Renal cortex interstitium (tissue), 15 donors: ENCODE results near the gene IRAK2. TPM values are rescaled to one million over a fixed set of nuclear protein-coding genes. Genes with fewer than 3 reads are reported as not detected.
"Not testable (repeated sequence)": the region's sequence is repeated elsewhere in the genome, so short reads cannot be mapped to it uniquely, and the experiment has no call there.

Experiments
- DNase-seq, 11 donors: peaks; one replicate each; pipeline ENCODE4 v3.0.0-alpha.2; 2013; ENCODE audit warnings: low read depth in 9 of 11, low spot score in 4 of 11; ENCODE audit errors: extremely low read depth in 1 of 11
- long read RNA-seq, 16 experiments: transcript quantifications; one replicate each; lab custom pipeline, GENCODE V29; 2026
- polyA plus RNA-seq, 3 donors: library from polyadenylated mRNA; unstranded; fragments of 120-200 nt; gene quantifications; one replicate each; pipeline ENCODE4 v1.2.1, GENCODE V29; 2013; ENCODE audit not compliant: insufficient read length in 3 of 3

IRAK2 gene, protein sequence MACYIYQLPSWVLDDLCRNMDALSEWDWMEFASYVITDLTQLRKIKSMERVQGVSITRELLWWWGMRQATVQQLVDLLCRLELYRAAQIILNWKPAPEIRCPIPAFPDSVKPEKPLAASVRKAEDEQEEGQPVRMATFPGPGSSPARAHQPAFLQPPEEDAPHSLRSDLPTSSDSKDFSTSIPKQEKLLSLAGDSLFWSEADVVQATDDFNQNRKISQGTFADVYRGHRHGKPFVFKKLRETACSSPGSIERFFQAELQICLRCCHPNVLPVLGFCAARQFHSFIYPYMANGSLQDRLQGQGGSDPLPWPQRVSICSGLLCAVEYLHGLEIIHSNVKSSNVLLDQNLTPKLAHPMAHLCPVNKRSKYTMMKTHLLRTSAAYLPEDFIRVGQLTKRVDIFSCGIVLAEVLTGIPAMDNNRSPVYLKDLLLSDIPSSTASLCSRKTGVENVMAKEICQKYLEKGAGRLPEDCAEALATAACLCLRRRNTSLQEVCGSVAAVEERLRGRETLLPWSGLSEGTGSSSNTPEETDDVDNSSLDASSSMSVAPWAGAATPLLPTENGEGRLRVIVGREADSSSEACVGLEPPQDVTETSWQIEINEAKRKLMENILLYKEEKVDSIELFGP
- under 1 TPM; 0.61 to 0.76 (median 0.70) TPM for polyA plus RNA-seq
- long read RNA-seq, donor 1 = 0 reads
- long read RNA-seq, donor 2, partial matches to known transcripts = 0 of 1 reads
- long read RNA-seq, donor 2, other reads (novel, unspliced or antisense) = 0 of 1 reads
- long read RNA-seq, donor 3 = 0 reads
- long read RNA-seq, donor 4 = 0 reads
- long read RNA-seq, donor 5 = 0 reads
- long read RNA-seq, donor 6 = 0 reads
- long read RNA-seq, donor 7 = 0 reads
- long read RNA-seq, donor 8 = 0 reads
- long read RNA-seq, donor 9 = 0 reads
- long read RNA-seq, donor 10 = 0 reads
- long read RNA-seq, donor 11 = 0 reads
- long read RNA-seq, donor 12 = 0 reads
- long read RNA-seq, donor 13 = 0 reads
- long read RNA-seq, donor 14, partial matches to known transcripts = 0 of 1 reads
- long read RNA-seq, donor 14, other reads (novel, unspliced or antisense) = 0 of 1 reads
- long read RNA-seq, donor 15 = 0 reads
- long read RNA-seq, donor 16, partial matches to known transcripts = 0 of 1 reads
- long read RNA-seq, donor 16, other reads (novel, unspliced or antisense) = 0 of 1 reads

DNA sequence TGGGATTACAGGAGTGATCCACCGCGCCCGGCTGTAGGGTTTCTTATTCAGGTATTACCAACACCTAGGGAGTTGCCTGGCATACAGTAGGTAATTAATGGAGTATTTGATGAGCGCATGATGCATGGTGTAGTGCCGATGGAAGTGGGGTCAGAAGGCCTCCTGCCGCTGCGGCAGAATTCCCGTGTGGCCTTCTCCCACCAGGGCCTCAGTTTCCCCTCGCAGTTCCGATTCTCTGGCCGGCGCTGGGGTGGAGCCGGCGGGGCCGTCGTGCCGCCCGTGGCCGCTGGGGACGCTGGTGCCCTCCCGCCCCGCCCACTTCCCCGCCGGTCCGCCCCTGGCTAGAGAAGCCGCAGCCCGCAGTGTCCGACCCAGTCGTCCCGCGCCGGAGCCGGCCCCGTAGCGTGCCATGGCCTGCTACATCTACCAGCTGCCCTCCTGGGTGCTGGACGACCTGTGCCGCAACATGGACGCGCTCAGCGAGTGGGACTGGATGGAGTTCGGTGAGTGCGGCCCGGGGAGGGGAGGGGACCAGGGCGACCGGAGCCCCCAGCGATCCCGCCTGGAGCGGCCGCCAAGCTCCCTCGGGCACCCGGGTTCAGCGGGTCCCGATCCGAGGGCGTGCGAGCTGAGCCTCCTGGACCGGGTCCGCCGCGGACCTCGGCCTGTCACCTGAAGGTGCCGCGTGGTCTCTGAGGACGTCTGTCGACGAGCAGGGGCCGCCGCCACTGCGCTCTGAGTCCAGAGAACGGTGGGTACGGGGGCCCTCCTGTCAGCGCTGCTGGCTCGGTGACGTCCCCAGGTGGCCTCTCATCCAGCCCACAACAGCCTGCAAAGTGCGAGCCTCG, at the start of gene IRAK2:
Gene IRAK2, plus strand, starts transcription at position 374 of the 848 bp plus-strand sequence. Its CDS starts 36 bp downstream, at position 410.
- peak in 6 of 11 donors; percentile 28 to 38 (median 36) for DNase-seq

DNA sequence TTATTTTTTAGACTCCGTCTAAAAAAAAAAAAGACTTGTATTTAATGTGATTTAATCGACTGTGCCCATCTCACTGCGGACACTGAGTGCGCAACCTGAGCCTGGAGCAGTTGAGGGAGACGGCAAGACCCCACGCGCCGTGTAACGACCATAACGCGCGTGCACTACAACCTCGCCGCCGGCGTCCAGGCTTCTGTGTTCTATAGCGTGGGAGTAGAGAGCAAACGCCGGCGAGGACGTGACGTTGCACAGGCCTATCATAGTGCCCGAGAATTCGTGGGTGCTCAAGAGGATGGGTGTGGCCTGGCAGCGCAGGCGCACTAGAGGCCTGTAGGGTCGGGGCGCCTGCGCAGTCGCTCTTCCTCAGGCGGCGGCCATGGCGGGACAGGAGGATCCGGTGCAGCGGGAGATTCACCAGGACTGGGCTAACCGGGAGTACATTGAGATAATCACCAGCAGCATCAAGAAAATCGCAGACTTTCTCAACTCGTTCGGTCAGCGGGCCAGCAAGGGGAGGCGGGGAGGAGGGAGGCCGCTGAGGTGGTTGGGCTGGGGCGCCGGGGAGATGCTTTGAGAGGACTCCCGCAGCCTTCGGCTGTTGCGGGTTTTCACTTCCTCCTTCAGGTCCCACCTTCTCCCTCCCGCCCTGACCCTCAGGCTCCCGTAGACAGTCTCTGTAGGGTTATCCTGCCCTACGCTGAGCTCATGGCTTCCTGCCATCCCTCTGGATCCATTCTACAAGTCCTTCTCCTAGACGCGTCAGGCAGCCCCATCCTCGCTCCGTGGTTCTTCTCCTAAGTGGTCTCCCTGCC, 49.2 kb upstream of the IRAK2 start, which contains the start of gene BRK1:
Gene BRK1, plus strand, starts transcription at position 350 of the 812 bp plus-strand sequence. Its CDS starts 27 bp downstream, at position 377.
- peak; percentile 85 to 94 (median 90) for DNase-seq

DNA sequence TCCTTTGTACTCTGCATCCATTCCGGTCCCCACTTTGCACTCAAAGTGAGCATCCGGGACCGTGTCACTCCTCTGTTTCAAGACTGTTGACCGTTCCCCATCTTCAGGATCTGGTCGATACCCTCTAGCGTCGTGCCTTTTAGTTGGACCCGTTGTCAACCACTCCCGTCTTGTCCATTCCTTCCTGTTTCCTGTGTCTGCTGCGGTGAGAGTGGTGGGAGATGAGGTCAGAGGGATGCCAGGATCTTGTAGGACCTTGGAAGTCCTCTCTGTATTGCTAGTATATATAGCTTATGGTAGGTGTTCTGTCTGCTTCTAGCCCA, 48.6 kb upstream of the IRAK2 start:
- peak in 2 of 11 donors; percentile 7 to 9 for DNase-seq

DNA sequence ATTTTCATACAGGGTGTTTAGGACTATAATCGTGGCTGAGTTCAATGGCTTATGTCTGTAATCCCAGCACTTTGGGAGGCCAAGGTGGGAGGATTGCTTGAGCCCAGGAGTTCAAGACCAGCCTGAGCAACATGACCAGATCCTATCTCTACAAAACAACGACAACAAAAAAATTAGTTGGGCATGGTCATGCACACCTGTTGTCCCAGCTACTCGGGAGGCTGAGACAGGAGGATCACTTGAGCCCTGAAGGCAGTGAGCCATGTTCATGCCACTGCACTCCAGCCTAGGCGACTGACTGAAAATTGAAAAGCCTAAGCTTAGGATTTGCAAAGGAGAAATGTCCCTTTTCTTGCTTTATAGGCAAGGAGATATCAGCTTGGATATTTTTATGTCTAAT, 47.8 kb upstream of the IRAK2 start:
- DNase-seq = no peak

DNA sequence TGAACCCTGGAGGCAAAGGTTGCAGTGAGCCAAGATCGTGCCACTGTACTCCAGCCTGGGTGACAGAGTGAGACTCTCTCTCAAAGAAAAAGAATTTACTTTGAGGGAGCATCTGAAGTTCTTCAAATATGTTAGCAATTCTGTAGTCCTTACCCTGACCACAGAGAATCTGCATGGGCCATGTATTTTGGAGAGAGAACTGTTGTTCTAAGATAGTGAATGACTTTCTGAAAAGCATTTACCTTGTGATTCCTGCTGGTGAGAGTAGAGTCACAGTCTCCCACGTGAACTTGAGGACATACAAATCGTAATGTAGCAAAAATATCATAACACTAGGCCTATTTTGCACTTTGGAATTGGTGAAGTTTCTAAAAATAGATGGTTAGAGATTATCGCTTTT, 45.3 kb upstream of the IRAK2 start:
- no peak for DNase-seq

DNA sequence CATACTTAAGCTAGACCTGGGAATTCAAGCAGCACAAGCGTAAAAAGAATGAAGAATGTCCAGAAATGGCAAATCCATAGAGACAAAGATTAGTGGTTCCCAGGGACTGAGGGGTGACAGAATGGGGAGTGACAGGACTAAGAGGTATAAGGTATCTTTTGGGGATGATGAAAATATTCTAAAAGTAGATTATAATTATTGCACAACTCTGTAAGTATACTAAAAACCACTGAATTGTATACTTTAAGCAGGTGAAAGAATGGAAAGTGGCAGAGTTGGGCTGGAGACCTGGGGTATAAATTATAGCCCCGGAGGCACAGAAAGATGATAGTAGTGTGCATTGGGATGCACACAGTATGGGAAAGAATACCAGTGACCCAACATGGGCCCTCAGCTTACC, 43.7 kb upstream of the IRAK2 start:
- no peak for DNase-seq

DNA sequence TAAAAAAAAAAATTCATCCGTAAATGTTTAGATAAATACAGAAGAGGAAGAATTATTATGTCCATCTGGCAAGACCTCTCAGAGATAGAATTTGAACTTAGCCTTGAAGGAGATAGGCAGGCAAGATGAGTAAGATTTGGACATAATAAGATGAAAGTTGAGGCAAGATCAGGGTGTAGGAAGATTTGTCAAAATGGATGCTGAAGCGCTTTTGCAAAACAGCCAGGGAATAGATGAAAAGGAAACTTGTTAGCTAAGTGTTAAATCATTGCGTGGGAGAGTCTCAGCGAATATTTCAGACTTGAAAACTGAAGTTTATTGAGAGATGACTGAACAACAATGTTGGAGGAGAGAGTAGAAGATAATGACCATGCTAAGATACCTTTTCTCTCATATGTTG, 42.0 kb upstream of the IRAK2 start:
- DNase-seq = no peak

DNA sequence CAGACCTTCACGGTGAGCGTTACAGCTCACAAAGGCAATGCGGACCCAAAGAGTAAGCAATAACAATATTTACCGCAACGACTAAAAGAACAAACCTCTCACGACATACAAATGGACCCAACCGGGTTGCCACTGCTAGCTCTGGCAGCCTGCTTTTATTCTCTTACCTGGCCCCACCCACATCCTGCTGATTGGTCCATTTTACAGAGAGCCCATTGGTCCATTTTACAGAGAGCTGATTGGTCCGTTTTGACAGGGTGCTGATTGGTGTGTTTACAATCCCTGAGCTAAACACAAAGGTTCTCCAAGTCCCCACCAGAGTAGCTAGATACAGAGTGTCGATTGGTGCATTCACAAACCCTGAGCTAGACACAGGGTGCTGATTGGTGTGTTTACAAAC, 28.8 kb upstream of the IRAK2 start:
- not testable (repeated sequence) for DNase-seq

DNA sequence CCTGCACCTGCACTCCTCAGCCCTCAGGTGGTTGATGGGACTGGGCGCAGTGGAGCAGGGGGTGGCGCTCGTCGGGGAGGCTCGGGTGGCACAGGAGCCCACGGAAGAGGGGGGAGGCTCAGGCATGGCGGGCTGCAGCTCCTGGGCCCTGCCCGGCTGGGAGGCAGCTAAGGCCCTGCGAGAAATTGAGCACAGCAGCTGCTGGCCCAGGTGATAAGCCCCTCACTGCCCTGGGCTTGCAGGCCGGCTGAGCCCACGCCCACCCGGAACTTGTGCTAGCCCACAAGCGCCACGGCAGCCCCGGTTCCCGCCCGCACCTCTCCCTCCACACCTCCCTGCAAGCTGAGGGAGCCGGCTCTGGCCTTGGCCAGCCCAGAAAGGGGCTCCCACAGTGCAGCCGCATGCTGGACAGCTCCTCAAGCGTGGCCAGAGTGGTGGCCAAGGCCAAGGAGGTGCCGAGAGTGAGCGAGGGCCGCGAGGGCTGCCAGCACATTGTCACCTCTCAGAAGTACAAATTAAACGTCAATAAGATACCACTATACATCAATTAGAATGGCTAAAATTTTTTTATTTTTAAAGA, 28.2 kb upstream of the IRAK2 start:
- DNase-seq = no peak

DNA sequence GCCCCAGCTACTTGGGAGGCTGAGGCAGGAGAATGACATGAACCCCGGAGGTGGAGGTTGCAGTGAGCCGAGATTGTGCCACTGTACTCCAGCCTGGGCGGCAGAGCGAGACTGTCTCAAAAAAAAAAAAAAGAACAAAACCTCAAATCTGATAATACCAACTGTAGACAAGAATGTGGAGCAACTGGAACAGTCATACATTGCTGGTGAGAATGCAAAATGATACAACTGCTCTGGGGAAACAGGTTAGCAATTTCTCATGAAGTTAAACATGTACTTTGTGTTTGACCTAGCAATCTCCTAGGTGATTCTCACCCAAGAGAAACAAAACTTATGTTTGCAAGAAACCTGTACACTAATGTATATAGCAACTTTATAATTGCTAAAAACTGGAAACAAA, 27.5 kb upstream of the IRAK2 start:
- DNase-seq = no peak

DNA sequence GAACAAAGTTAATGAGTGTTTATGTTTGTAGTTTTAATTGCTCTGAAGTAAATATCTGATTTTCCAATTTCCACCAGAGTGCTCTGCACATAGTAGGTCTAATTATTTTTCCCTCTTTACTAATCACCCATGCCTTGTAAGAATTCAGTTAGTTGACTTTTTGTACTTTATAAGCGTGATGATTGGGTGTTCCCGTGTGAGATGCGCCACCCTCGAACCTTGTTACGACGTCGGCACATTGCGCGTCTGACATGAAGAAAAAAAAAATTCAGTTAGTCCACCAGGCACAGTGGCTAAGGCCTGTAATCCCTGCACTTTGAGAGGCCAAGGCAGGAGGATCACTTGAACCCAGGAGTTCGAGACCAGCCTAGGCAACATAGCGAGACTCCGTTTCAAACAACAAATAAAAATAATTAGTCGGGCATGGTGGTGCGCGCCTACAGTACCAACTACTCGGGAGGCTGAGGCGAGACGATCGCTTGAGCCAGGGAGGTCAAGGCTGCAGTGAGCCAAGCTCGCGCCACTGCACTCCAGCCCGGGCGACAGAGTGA, 23.6 kb upstream of the IRAK2 start:
- no peak for DNase-seq

DNA sequence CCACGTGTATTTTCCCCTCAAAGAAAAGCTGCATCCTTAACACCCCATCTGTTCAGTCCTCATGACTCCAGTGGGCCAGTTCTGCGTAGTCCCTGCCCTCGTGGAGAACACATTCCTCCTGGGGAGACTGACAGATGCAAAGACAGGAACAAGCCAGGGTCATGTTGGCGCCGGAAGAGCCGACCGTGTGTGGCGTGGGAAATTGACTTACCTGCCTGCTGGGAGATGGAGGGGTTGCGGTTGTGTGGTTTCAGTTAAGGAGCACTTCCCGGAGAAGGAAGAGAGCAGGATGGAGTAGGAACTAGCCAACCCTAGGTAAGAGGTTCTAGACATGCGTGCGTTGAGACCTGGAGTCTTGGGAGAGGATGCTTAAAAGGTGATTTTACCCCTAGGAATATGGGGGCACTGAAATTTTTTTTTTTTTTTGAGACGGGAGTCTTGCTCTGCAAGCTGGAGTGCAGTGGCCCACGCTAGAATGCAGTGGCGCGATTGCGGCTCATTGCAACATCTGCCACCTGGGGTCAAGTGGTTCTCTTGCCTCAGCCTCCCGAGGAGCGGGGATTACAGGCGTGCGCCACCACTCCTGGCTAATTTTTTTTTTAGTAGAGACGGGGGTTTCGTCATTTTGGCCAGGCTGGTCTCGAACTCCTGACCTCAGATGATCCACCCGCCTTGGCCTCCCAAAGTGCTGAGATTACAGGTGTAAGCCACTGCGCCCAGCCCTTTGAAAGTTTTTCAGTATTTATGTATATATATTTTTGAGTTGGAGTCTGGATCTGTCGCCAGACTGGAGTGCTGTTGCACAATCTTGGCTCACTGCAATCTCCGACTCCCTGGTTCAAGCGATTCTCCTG, 21.8 kb upstream of the IRAK2 start:
- DNase-seq = no peak

DNA sequence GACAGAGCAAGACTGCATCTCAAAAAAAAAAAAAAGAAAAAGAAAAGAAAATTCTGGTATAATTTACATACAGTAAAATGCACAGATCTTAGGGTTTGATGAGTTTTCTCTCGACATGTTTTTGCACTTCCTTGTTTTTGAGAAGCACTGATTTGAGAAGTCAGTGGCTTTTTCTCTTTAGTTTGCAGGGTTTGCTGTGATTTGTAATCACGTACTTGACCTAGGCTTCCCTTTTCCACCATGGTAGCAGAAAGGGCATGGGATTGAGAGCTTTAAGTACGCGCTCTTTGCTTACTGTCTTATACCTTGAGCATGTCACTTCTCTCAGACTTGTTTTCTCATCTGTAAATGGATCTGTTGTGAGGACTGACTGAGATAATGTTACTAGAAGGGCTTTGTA, 19.0 kb upstream of the IRAK2 start:
- no peak for DNase-seq

DNA sequence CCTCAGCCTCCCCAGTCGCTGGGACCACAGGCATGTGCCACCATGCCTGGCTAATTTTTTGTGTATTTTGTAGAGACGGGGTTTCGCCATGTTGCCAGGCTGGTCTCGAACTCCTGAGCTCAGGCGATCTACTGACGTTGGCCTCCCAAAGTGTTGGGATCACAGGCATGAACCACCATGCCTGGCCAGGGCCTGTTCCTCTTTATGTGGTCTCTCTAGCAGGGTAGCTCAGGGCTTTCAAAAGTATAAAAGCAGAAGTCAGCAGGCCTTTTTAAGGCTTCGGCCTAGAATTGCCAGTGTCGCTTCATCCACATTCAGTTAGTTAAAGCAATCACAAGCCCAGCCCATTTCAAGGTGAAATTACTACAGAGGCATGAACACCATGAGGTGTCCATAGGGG, 15.5 kb upstream of the IRAK2 start:
- no peak for DNase-seq

DNA sequence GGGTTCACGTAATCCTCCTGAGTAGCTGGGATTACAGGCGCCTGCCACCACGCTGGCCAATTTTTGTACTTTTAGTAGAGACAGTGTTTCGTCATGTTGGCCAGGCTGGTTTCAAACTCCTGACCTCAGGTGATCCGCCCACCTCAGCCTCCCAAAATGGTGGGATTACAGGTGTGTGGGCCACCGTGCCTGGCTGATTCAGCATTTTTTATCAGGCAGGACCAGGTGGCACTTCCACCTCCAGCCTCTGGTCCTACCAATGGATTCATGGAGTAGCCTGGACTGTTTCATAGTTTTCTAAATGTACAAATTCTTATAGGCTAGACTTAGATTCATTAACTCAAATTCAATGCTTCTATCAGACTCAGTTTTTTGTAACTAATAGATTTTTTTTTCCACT, 13.7 kb upstream of the IRAK2 start:
- no peak for DNase-seq

DNA sequence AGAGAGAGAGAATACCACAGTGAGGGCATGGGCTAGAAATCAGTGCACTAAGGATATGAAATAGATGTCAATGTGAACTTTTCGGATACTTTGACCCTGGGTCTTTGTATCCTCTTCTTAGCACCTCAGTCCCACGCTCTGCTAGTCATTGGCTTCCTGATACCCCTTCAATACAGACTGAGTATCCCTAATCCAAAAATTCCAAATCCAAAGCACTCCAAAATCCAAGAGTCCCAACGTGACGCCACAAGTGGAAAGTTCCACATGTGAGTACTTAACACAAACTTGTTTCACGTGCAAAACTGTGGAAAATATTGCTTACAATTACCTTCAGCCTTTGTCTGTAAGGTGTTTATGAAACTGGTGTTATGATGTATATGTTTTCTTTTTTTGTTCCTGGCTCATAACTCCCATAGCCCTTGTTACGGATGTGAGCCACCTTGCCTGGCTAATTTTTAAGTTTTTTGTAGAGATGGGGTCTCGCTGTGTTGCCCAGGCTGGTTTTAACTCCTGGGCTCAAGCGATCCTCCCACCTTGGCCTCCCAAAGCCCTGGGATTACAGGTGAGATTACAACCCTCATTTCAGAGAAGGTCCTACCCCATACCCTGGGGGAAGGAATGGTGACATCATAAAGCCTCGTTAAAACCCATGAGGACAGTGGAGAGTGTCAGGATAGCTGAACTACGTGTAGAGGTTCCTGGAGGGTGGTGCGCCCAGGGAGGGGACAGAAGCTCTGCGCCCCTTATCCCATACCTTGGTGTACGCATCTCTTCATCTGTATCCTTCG, 10.2 kb upstream of the IRAK2 start:
- DNase-seq = no peak
